Panc1 (cell line): Measurements from ENCODE around the gene C15orf40. TPM values are rescaled to one million over a fixed set of nuclear protein-coding genes. Genes with fewer than 3 reads are reported as not detected.

Experiments
- ATAC-seq: fragments of 200-7000 bp; cut with Tn5 transposase; 2 replicates; pipeline ENCODE4 v1.9.1; 2020; ENCODE audit warnings: mild to moderate bottlenecking, moderate library complexity
- BruUV-seq: library from RNA; stranded (reverse); fragments of 400-500 nt; replicated peaks from 2 replicates; lab custom pipeline; 2021; lab: Mats Ljungman, UMichigan
- CTCF ChIA-PET: fragments of 300-600 bp; sonication (Branson Sonifier 250); formaldehyde crosslinking; loops from one replicate; lab custom pipeline; 2022; ENCODE audit warnings: antibody characterized with exemption; lab: Charles Lee
- POLR2A ChIA-PET: fragments of 300-600 bp; sonication (Branson Sonifier 250); formaldehyde crosslinking; loops from one replicate; lab custom pipeline; 2022; ENCODE audit warnings: antibody characterized with exemption; lab: Charles Lee
- DNase-seq: peaks from one replicate; pipeline ENCODE4 v3.0.0-alpha.2; 2010; ENCODE audit warnings: low read depth, low spot score
- H3K27ac ChIP-seq: 2 replicates; pipeline ENCODE4 v1.5.1; 2011; ENCODE audit warnings: mild to moderate bottlenecking, low read length, inconsistent platforms
- H3K27me3 ChIP-seq: fragments of 200-500 bp; sonication (Bioruptor generic); 2 replicates; pipeline ENCODE4 v1.6.0; 2014; ENCODE audit warnings: low read length, inconsistent platforms; ENCODE audit not compliant: control insufficient read depth, insufficient read depth
- H3K36me3 ChIP-seq: fragments of 200-500 bp; sonication (Bioruptor generic); 2 replicates; pipeline ENCODE4 v1.5.1; 2014; ENCODE audit warnings: inconsistent platforms, mild to moderate bottlenecking, low read length, moderate library complexity; ENCODE audit not compliant: control insufficient read depth, insufficient read depth
- H3K4me1 ChIP-seq: 2 replicates; pipeline ENCODE4 v1.5.1; 2011; ENCODE audit warnings: inconsistent platforms, mild to moderate bottlenecking, low read length, moderate library complexity; ENCODE audit not compliant: control insufficient read depth, insufficient read depth
- H3K4me3 ChIP-seq, 2 experiments: 2 replicates each; pipeline ENCODE4 v1.5.1; 2011 to 2012; ENCODE audit warnings: low read depth in 2 of 2, low read length in 2 of 2, mild to moderate bottlenecking in 2 of 2, inconsistent platforms in 1 of 2, moderate library complexity in 1 of 2
- H3K9me3 ChIP-seq: fragments of 200-500 bp; sonication (Bioruptor generic); 2 replicates; pipeline ENCODE4 v1.5.1; 2014; ENCODE audit warnings: low read depth, mild to moderate bottlenecking, inconsistent platforms, low read length, moderate library complexity; ENCODE audit not compliant: control insufficient read depth, insufficient read depth
- CTCF ChIP-seq: fragments of 450-650 bp; IDR thresholded peaks from 2 replicates; pipeline ENCODE4 v1.5.1; 2017; ENCODE audit warnings: mild to moderate bottlenecking
- POLR2AphosphoS5 ChIP-seq: IDR thresholded peaks from 2 replicates; pipeline ENCODE4 v1.6.1; 2012; ENCODE audit warnings: mild to moderate bottlenecking, low read depth, low read length, moderate library complexity
- REST ChIP-seq, 2 experiments: IDR thresholded peaks; 2 replicates each; pipeline ENCODE4 v1.6.1; 2011 to 2012; ENCODE audit warnings: low read depth in 2 of 2, control low read depth in 1 of 2, low read length in 1 of 2, mild to moderate bottlenecking in 1 of 2, moderate library complexity in 1 of 2; ENCODE audit not compliant: insufficient read depth in 1 of 2
- SIN3A ChIP-seq: IDR thresholded peaks from 2 replicates; pipeline ENCODE4 v1.6.1; 2012; ENCODE audit warnings: low read depth, mild to moderate bottlenecking, low read length, moderate library complexity, borderline replicate concordance; ENCODE audit not compliant: insufficient read depth
- TCF7L2 ChIP-seq: IDR thresholded peaks from 2 replicates; pipeline ENCODE4 v1.6.1; 2011; ENCODE audit warnings: mild to moderate bottlenecking, low read depth, low read length, inconsistent platforms
- in situ Hi-C: cut with HindIII; loops from 2 replicates; pipeline ENCODE4 v1.10.0; 2016; ENCODE audit warnings: low sequenced_read_pairs, low pct_unique_long_range_greater_than_20kb
- intact Hi-C: fragments of 100-400 bp; cut with micrococcal nuclease; formaldehyde crosslinking; loops from one replicate; pipeline ENCODE4 v1.10.0; 2022; ENCODE audit not compliant: unreplicated experiment
- total RNA-seq: library from RNA; stranded (reverse); gene quantifications from one replicate; pipeline ENCODE4 v1.2.1, GENCODE V29; 2021; ENCODE audit not compliant: unreplicated experiment

C15orf40 gene
- total RNA-seq, 1 experiment from 2014 or later = 21.1 TPM

- TF ChIP-seq TCF7L2 = no peak
- ChIA-PET POLR2A (no interaction called here), CTCF (no interaction called here)
- DNase-seq (no peak), ATAC-seq (no peak)
- in situ Hi-C loops = no loop called here
- H3K36me3 ChIP-seq = no peaks in the 10 kb centered on the region
- intact Hi-C loops = no loop called here
- no peak overlapping the region for H3K27ac ChIP-seq
- H3K9me3 ChIP-seq = no peaks in the 10 kb centered on the region
- no peaks in the 10 kb centered on the region for H3K4me1 ChIP-seq
- BruUV-seq = no TSS peak
- no peaks in the 10 kb centered on the region for H3K27me3 ChIP-seq
- no peak overlapping the region for H3K4me3 ChIP-seq
Observed at GRCh38 chr15:82970696-82971095, 40.7 kb downstream of the C15orf40 start.

GRCh38 chr15:82970078-82970686 lies 41.3 kb downstream of the C15orf40 start:
- DNase-seq (no peak), ATAC-seq (no peak)
- Histone ChIP-seq H3K4me1 (no peaks in the 10 kb centered on the region), H3K36me3 (no peaks in the 10 kb centered on the region), H3K9me3 (no peaks in the 10 kb centered on the region), H3K4me3 (no peak overlapping the region), H3K27ac (no peak overlapping the region), H3K27me3 (no peaks in the 10 kb centered on the region)
- intact Hi-C loops = no loop called here
- CTCF ChIA-PET = no interaction called here
- TF ChIP-seq CTCF = no peak
- POLR2A ChIA-PET = no interaction called here
- BruUV-seq = no TSS peak
- in situ Hi-C loops = no loop called here

GRCh38 chr15:82969353-82969752 lies 42.1 kb downstream of the C15orf40 start:
- DNase-seq = no peak
- Histone ChIP-seq H3K27ac (no peak overlapping the region), H3K4me3 (no peak overlapping the region), H3K9me3 (no peaks in the 10 kb centered on the region), H3K4me1 (no peaks in the 10 kb centered on the region), H3K36me3 (no peaks in the 10 kb centered on the region), H3K27me3 (no peaks in the 10 kb centered on the region)
- ATAC-seq = no peak
- no TSS peak for BruUV-seq
- intact Hi-C loops = no loop called here
- CTCF ChIA-PET = no interaction called here
- in situ Hi-C loops = no loop called here
- no peak for TF ChIP-seq TCF7L2
- no peak for TF ChIP-seq CTCF
- TF ChIP-seq SIN3A = no peak
- no peak for TF ChIP-seq REST (IDR thresholded peaks at IDR 0.05; ENCODE audit: insufficient read depth in 1 of 2, low read depth in 2 of 2, low read length in 1 of 2)
- TF ChIP-seq POLR2AphosphoS5 = no peak
- POLR2A ChIA-PET = interaction anchor here (0.6 kb wide), 2 partner anchors 12 to 1801 kb away, joined by 3 to 5 read pairs; no protein-coding TSS in a partner anchor
